C4-2B (cell line): ENCODE measurements around the gene GPR26.

Experiments used
- H3K27ac ChIP-seq: fragments of 450-650 bp; 2 replicates; pipeline ENCODE4 v1.5.1; 2017
- CTCF ChIP-seq: fragments of 450-650 bp; conservative IDR thresholded peaks from 2 replicates; pipeline ENCODE4 v1.5.1; 2017; ENCODE audit warnings: mild to moderate bottlenecking
- ZFX ChIP-seq: fragments of 450-650 bp; IDR thresholded peaks from 2 replicates; pipeline ENCODE4 v1.6.1; 2017

Gene GPR26

GRCh38 chr10:123682477-123682876 lies 16.3 kb downstream of the GPR26 start:
- TF ChIP-seq CTCF, result no peak
- TF ChIP-seq ZFX, result no peak
- H3K27ac ChIP-seq, result no peak overlapping the region

GRCh38 chr10:123683459-123683858 lies 17.3 kb downstream of the GPR26 start:
- no peak overlapping the region for H3K27ac ChIP-seq
- no peak for TF ChIP-seq ZFX
- no peak for TF ChIP-seq CTCF

- H3K27ac ChIP-seq, result no peak overlapping the region
- TF ChIP-seq ZFX (no peak), CTCF (no peak)
These were observed 17.7 kb downstream of the GPR26 start for GRCh38 chr10:123683865-123684264.

GRCh38 chr10:123685260-123685659 lies 19.1 kb downstream of the GPR26 start:
- no peak overlapping the region for H3K27ac ChIP-seq
- TF ChIP-seq ZFX (no peak), CTCF (no peak)

- H3K27ac ChIP-seq, result no peak overlapping the region
- no peak for TF ChIP-seq ZFX
- no peak for TF ChIP-seq CTCF
These were observed 21.6 kb downstream of the GPR26 start for GRCh38 chr10:123687758-123688157.

GRCh38 chr10:123689880-123690279 lies 23.7 kb downstream of the GPR26 start:
- TF ChIP-seq ZFX (no peak), CTCF (no peak)
- no peak overlapping the region for H3K27ac ChIP-seq

- TF ChIP-seq CTCF (no peak), ZFX (no peak)
- no peak overlapping the region for H3K27ac ChIP-seq
These were observed 37.1 kb downstream of the GPR26 start for GRCh38 chr10:123703195-123703790.
